K562 (cell line): Measurements from ENCODE around the gene AP2S1. TPM values are rescaled to one million over a fixed set of nuclear protein-coding genes. Genes with fewer than 3 reads are reported as not detected.

Source experiments
- ATAC-seq: fragments of 200-7000 bp; cut with Tn5 transposase; 3 replicates; pipeline ENCODE4 v1.9.1; 2020; ENCODE audit warnings: moderate library complexity
- BruUV-seq: library from RNA; stranded (reverse); fragments of 400-500 nt; replicated peaks from 2 replicates; lab custom pipeline; 2021; lab: Mats Ljungman, UMichigan
- CTCF ChIA-PET: fragments of 300-600 bp; formaldehyde crosslinking; extraction: SDS; loops from one replicate; lab custom pipeline; 2021; ENCODE audit warnings: low intra/inter-chr PET ratio; lab: Yijun Ruan, JAX
- POLR2A ChIA-PET: fragments of 300-600, 350-650 bp; sonication (Branson Sonifier 250); formaldehyde crosslinking; extraction: SDS; loops from one replicate; lab custom pipeline; 2021; ENCODE audit warnings: antibody characterized with exemption, inconsistent platforms; lab: Yijun Ruan, JAX
- DNase-seq, 4 experiments: peaks; one replicate each; pipeline versions ENCODE4 v3.0.0 to v3.0.0-alpha.2; 2011 to 2018; ENCODE audit warnings: low spot score in 3 of 4, mixed read lengths in 3 of 4; ENCODE audit errors: extremely low read depth in 1 of 4
- FAIRE-seq: peaks from 2 replicates; lab custom pipeline; 2011; peaks lifted over from hg19 to GRCh38; lab: Jason Lieb, UNC
- H2AFZ ChIP-seq: 2 replicates; pipeline ENCODE4 v1.6.0; 2011; ENCODE audit warnings: low read depth, low read length, control low read depth, inconsistent platforms
- H3K27ac ChIP-seq: fragments of 200-600 bp; 3 replicates; pipeline ENCODE4 v1.8.0; 2011; ENCODE audit warnings: low read depth, mild to moderate bottlenecking, control low read depth, inconsistent platforms, low read length, moderate library complexity, mixed read lengths; ENCODE audit errors: extremely low read depth
- H3K27me3 ChIP-seq, 2 experiments: fragments of 300-600 bp in 1 of 2; 2 replicates in 1 of 2; 3 replicates in 1 of 2; pipeline versions ENCODE4 v1.6.0 to v1.8.0; 2011; ENCODE audit warnings: inconsistent platforms in 2 of 2, low read length in 2 of 2, mild to moderate bottlenecking in 1 of 2, mixed read lengths in 1 of 2, moderate library complexity in 1 of 2; ENCODE audit not compliant: control insufficient read depth in 2 of 2, insufficient read depth in 2 of 2
- H3K36me3 ChIP-seq: fragments of 300-600 bp; 3 replicates; pipeline ENCODE4 v1.8.0; 2011; ENCODE audit warnings: mild to moderate bottlenecking, low read length, inconsistent platforms; ENCODE audit not compliant: control insufficient read depth, insufficient read depth
- H3K4me1 ChIP-seq, 2 experiments: fragments of 200-600 bp in 1 of 2; replicated peaks in 1 of 2; 2 replicates in 1 of 2; 3 replicates in 1 of 2; pipeline versions ENCODE4 v1.5.1 to v1.8.0; 2011; ENCODE audit warnings: inconsistent platforms in 2 of 2, low read length in 2 of 2, mild to moderate bottlenecking in 1 of 2, mixed read lengths in 1 of 2, moderate library complexity in 1 of 2; ENCODE audit not compliant: control insufficient read depth in 2 of 2, insufficient read depth in 2 of 2
- H3K4me2 ChIP-seq: 2 replicates; pipeline ENCODE4 v1.6.1; 2011; ENCODE audit warnings: low read length, control low read depth, inconsistent platforms, mixed read lengths; ENCODE audit not compliant: insufficient read depth
- H3K4me3 ChIP-seq: fragments of 200-600 bp; sonication (generic), shearing (Covaris generic); 2 replicates; pipeline ENCODE4 v1.5.1; 2016; ENCODE audit warnings: control low read depth, inconsistent platforms
- H3K79me2 ChIP-seq: fragments of 200-600 bp; 3 replicates; pipeline ENCODE4 v1.8.0; 2011; ENCODE audit warnings: low read length, inconsistent platforms; ENCODE audit not compliant: control insufficient read depth, insufficient read depth
- H3K9ac ChIP-seq, 2 experiments: 2 replicates each; pipeline versions ENCODE4 v1.6.0 to v1.6.1; 2011; ENCODE audit warnings: low read depth in 2 of 2, low read length in 2 of 2, control low read depth in 1 of 2, inconsistent platforms in 1 of 2, mild to moderate bottlenecking in 1 of 2, mixed read lengths in 1 of 2; ENCODE audit not compliant: insufficient read depth in 1 of 2
- H3K9me1 ChIP-seq: one replicate; pipeline ENCODE4 v1.6.0; 2011; ENCODE audit warnings: inconsistent platforms, mild to moderate bottlenecking, low read length, moderate library complexity; ENCODE audit not compliant: control insufficient read depth, insufficient read depth
- H3K9me3 ChIP-seq: replicated peaks from 2 replicates; pipeline ENCODE4 v1.5.1; 2011; ENCODE audit warnings: low read depth, low read length, inconsistent platforms; ENCODE audit not compliant: control insufficient read depth, insufficient read depth
- H4K20me1 ChIP-seq: replicated peaks from 2 replicates; pipeline ENCODE4 v1.6.1; 2011; ENCODE audit warnings: low read length, inconsistent platforms, mixed read lengths; ENCODE audit not compliant: control insufficient read depth, insufficient read depth
- BDP1 ChIP-seq: IDR thresholded peaks from 3 replicates; pipeline ENCODE4 v1.6.1; 2011; ENCODE audit not compliant: insufficient read length, insufficient read depth
- KDM1A ChIP-seq, 2 experiments: fragments of 450-650 bp; IDR thresholded peaks; 2 replicates each; pipeline ENCODE4 v1.6.1; 2016; ENCODE audit warnings: mild to moderate bottlenecking in 2 of 2
- POLR2H ChIP-seq: IDR thresholded peaks from 2 replicates; pipeline ENCODE4 v1.6.1; 2016; ENCODE audit warnings: missing genetic modification characterization, low read depth, mild to moderate bottlenecking, control low read depth, missing compliant biosample characterization, moderate library complexity
- ZNF121 ChIP-seq: sonication (generic); formaldehyde crosslinking; conservative IDR thresholded peaks from 2 replicates; pipeline ENCODE4 v1.8.0; 2022; ENCODE audit warnings: missing genetic modification reagents
- ZNF316 ChIP-seq: fragments of 450-650 bp; IDR thresholded peaks from 2 replicates; pipeline ENCODE4 v1.6.1; 2016
- ZNF695 ChIP-seq: fragments of 450-650 bp; formaldehyde crosslinking; IDR thresholded peaks from 2 replicates; pipeline ENCODE4 v1.4.0; 2020; ENCODE audit warnings: mild to moderate bottlenecking, moderate library complexity
- ZNF785 ChIP-seq: fragments of 250-450 bp; sonication (Bioruptor Pico); IDR thresholded peaks from 2 replicates; pipeline ENCODE4 v1.4.0; 2020; ENCODE audit warnings: mild to moderate bottlenecking
- WGBS: fragments of 100-300 bp; shearing (Covaris generic); methylation state at CpG from one replicate; pipeline ENCODE4 v1.1.6; 2016; ENCODE audit warnings: low coverage, mixed read lengths; ENCODE audit not compliant: insufficient coverage; ENCODE audit errors: missing lambda C conversion rate; 5-methylcytosine and 5-hydroxymethylcytosine counted together
- in situ Hi-C: fragments of 300-500 bp; cut with MboI; formaldehyde crosslinking; loops from 4 replicates; pipeline ENCODE4 v1.15.0; 2018; ENCODE audit warnings: inconsistent platforms, mixed read lengths
- intact Hi-C: fragments of 100-400 bp; cut with micrococcal nuclease; formaldehyde crosslinking; loops from 2 replicates; pipeline ENCODE4 v1.14.2; 2022
- polyA plus RNA-seq, 8 experiments: library from polyadenylated mRNA; depleted of rRNA in 4 of 8; stranded (reverse) in 5 of 8; unstranded in 3 of 8; fragments of >200 nt; fragmentation: Nextera tagmentation in 2 of 8; fragmentation: Illumina TruSeq in 1 of 8; extraction: Ambion mirVana in 2 of 8; extraction: Trizol in 1 of 8; gene quantifications; 2 replicates each; pipeline versions ENCODE4 v1.2.1 to v1.2.3, GENCODE V29; 2011 to 2014; ENCODE audit warnings: inconsistent platforms in 1 of 8, missing spikeins in 1 of 8
- total RNA-seq, 7 experiments: library from RNA; depleted of rRNA in 6 of 7; stranded (reverse); fragments of >200 nt in 6 of 7; fragmentation: Illumina TruSeq in 2 of 7; extraction: Trizol in 2 of 7; gene quantifications; 2 replicates each; pipeline versions ENCODE4 v1.2.1 to v1.2.3, GENCODE V29; 2011 to 2021; ENCODE audit warnings: low replicate concordance in 1 of 7

Gene AP2S1
- total and polyA plus RNA-seq, 9 of the 15 experiments (the other 6 are each of a cell fraction or from before 2014, with no cell fraction given) = 32.4 to 294 (median 136) TPM

DNA sequence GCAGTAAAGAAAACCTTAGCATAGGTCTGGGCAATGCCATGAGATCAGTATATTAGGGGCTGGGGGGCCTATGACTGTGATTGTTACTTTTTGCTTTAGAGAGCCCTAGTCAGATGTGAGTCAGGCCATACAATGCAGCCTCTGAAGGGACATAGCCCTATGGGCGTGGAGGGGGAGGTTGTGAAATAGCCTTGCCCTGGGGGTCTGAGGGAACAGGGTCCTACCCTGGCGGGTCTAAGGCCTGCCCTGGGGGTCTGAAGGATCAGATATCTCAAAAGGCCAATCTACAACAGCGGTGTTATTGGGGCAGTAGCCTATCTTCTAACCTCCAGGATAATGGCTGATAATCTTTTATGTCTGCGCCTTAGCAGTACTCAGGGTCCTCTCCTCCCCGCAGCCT lies 48.5 kb downstream of the AP2S1 start:
- CTCF ChIA-PET = no interaction called here
- FAIRE-seq = no peak

DNA sequence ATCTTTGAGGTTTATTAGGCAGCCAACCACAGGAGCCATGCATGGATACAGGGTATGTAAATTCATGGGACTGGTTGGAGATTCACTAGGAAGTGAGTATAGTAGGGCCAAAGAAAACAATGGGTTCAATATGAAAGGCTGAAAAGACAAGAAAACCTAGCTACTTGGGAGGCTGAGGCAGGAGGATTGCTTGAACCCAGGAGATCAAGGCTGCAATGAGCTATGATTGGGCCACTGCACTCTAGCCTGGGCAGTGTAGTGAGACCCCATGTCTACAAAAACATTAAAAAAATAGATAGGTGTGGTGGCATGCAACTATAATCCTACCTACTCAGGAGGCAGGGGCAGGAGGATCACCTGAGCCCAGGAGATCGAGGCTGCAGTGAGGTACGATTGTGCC lies 51.9 kb downstream of the AP2S1 start:
- in situ Hi-C loops = no loop called here
- no peak overlapping the region for H3K9ac ChIP-seq
- no peaks in the 10 kb centered on the region for H4K20me1 ChIP-seq
- CTCF ChIA-PET = no interaction called here
- intact Hi-C loops = no loop called here
- WGBS = 39% methylated on average over 2 of the region's 2 CpGs
- 0 out of 2 replicates have a peak overlapping the region, but pooled peaks have one; percentile 33 for H2AFZ ChIP-seq
- H3K4me2 ChIP-seq = no peak overlapping the region
- TF ChIP-seq ZNF121 (peak; percentile 86), ZNF316 (no peak), BDP1 (no peak), ZNF785 (no peak), POLR2H (tag) (no peak), KDM1A (IDR thresholded peaks at IDR 0.05) (no peak)
- TF ChIP-seq, all 486 proteins: peak for 1
- Histone ChIP-seq H3K9me3 (no peaks in the 10 kb centered on the region), H3K4me1 (peaks cover 0 to 4% of the 10 kb centered on the region in 2 experiments; a peak in 2 of 5 replicates), H3K4me3 (no peak overlapping the region), H3K27me3 (no peaks in the 10 kb centered on the region), H3K27ac (no peak overlapping the region), H3K9me1 (no peaks in the 10 kb centered on the region), H3K79me2 (no peaks in the 10 kb centered on the region), H3K36me3 (no peaks in the 10 kb centered on the region)
- POLR2A ChIA-PET = interaction anchor here (6.8 kb wide), 1 partner anchor 12 kb away, joined by 89 read pairs; the partner anchor contains the start of gene SLC1A5
- ATAC-seq (no peak), FAIRE-seq (no peak), DNase-seq (no peak)
- no TSS peak for BruUV-seq

More for the DNA sequence above, 48.5 kb downstream of the AP2S1 start:
- Histone ChIP-seq H2AFZ (no peak overlapping the region), H3K36me3 (no peaks in the 10 kb centered on the region), H3K79me2 (no peaks in the 10 kb centered on the region), H3K4me3 (no peak overlapping the region), H3K27me3 (no peaks in the 10 kb centered on the region), H3K9ac (no peak overlapping the region), H3K4me1 (no peaks in the 10 kb centered on the region; a peak in 1 of 5 replicates), H3K9me1 (no peaks in the 10 kb centered on the region), H3K27ac (no peak overlapping the region), H3K4me2 (no peak overlapping the region), H4K20me1 (no peaks in the 10 kb centered on the region), H3K9me3 (no peaks in the 10 kb centered on the region)
- ATAC-seq (no peak), DNase-seq (no peak)
- intact Hi-C loops = no loop called here
- POLR2A ChIA-PET = interaction anchor here (1.6 kb wide), 1 partner anchor 17 kb away, joined by 3 read pairs; no protein-coding TSS in a partner anchor
- no TSS peak for BruUV-seq
- in situ Hi-C loops = no loop called here
- 43% methylated on average over 5 of the region's 5 CpGs for WGBS
- no peak for TF ChIP-seq ZNF695
